ENCODE measurements around the gene C6orf15.

C6orf15 gene

GRCh38 chr6:31112478-31112877 is at the start of gene C6orf15:
Gene C6orf15 (minus strand): TSS chr6:31112575. CDS start chr6:31112555, 20 bp downstream.
- FAIRE-seq = no peak

DNA sequence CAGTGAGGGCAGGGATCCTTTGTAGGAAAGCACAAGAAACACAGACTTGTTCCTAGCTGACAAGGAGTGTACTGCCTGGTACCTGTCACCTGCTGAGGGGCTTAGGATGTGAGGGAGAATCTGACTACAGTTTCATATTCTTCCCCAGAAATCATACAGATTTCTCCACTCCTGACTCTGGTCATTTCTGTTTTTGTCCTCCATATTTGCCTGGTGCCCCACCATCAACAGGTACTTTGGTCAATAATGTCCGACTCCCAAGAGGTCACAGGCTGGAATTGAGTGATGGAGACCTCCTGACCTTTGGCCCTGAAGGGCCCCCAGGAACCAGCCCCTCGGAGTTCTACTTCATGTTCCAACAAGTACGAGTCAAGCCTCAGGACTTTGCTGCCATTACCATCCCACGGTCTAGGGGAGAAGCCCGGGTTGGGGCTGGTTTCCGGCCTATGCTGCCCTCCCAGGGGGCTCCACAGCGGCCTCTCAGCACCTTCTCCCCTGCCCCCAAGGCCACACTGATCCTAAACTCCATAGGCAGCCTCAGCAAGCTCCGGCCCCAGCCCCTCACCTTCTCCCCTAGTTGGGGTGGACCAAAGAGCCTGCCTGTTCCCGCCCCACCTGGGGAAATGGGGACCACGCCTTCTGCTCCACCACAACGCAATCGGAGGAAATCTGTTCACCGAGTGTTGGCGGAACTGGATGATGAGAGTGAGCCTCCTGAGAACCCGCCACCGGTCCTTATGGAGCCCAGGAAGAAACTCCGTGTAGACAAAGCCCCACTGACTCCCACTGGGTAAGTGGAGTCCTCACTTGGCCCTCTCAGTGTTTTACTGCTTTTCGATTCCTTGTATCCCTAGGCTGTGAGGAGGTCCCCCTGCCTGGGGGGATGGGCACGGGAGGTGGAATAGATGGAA is 49.1 kb upstream of the C6orf15 start:
- no peak for FAIRE-seq

GRCh38 chr6:31158863-31159855 is 46.8 kb upstream of the C6orf15 start:
- no peak for FAIRE-seq

DNA sequence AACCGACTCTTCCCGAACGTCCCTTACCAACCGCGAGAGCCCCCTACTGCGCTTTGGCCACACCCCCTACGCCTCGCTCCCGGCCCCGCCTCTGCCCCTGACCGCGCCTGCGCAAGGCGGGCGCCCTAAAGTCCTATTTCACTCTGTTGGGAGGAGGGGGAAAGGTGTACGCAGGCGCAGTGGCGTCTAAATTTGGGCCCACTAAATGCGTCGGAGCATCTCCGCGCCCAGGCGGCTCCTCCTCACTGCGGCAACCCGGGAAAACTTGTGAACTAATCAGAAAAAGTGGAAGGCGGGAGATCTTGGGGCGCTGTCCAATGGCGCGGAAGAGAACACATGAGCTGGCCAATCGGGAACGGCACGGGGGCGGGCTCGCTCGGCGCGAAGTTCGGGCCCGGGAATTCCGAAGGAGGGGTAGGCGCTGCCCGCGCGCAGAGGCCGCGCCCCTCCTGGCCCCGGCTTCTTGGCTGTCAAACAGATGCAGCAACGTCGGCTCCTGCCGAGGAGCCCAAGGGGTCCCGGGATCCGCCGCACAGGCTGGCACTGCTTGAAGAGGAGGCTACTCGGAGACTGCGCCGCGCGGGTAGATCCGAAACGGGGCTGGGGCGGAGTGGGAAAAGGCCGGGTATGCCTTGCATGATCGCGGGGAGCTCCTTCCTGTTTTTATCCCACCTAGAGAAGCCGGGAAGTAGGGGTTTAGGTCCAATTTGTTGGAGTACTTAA is 45.9 kb upstream of the C6orf15 start, which contains the start of gene TCF19:
Gene TCF19, plus strand, starts transcription at position 450 of the 723 bp plus-strand sequence. CDS start 881 bp downstream, outside the sequence.
- peak; percentile 98 for FAIRE-seq

- FAIRE-seq = no peak
Measured at GRCh38 chr6:31157513-31158139, 45.3 kb upstream of the C6orf15 start, which contains the start of gene CCHCR1. Gene CCHCR1 (minus strand): TSS chr6:31157802. CDS start chr6:31157600, 202 bp downstream.

- no peak for FAIRE-seq
Measured at GRCh38 chr6:31156641-31157040, 44.3 kb upstream of the C6orf15 start.

GRCh38 chr6:31154436-31154835 is 42.1 kb upstream of the C6orf15 start:
- FAIRE-seq = no peak

DNA sequence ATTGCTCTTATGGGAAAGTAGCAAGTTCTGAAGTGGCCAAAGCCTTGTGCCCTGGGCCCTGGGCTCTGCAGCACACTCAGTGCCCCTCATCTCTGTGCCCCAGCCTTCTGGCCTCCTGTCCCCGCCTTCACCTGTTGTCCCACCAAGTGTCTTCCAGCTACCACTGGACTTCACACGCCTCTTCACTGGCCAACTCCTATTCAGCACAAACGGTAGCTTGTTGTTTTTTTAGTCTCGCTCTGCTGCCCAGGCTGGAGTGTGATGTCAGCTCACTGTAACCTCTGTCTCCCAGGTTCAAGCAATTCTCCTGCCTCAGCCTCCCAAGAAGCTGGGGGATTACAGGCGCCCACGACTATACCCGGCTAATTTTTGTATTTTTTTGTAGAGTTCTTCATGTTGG is 40.4 kb upstream of the C6orf15 start:
- no peak for FAIRE-seq

DNA sequence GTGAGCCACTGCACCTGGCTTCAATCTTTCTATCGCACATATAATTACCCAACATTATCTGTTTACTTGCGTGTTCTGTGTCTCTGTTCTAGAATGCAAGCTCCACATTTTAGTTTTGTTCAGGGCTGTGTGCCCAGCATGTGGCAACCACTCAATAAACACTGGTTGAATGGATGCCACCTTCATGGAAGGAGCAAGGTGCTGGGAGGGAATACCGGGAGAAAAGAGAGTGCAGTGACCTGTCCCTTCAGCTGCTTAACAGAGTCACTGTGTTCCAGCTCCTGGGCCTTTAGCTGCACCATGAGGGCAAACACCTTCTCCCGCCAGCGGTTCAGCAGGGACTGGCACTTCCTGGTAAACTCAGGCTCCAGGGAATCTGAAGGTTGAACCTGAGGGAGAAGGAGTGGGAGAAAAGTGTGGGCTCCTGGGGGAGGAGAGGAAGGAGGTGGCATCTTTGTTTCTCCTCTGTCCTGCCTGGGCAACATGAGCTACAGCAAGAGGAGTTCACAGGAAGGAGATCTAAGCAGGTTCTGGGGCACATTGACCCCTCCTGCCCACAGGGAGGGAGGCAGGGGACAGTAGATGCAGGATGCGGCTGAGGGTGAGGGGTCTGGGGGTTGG is 37.6 kb upstream of the C6orf15 start:
- FAIRE-seq = no peak

GRCh38 chr6:31145386-31145785 is 33.0 kb upstream of the C6orf15 start:
- no peak for FAIRE-seq

DNA sequence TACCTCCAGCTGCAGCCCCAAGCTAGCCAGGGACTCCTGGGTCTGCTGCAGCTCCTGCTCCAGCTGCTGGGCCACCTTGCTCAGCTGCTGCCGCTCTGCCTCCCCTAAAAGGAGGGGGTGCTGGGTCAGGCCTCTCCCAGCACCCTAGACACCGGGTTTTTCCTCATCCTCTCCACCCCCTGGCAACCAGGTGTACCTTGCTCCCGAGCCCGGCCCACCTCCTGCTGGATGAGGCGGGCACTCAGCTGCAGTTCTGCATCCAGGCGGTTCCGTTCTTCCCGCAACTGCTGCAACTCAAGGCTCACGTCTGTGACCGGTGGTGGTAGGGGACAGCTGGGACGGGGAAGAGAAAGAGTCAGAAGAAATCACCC is 32.6 kb upstream of the C6orf15 start:
- FAIRE-seq = no peak

DNA sequence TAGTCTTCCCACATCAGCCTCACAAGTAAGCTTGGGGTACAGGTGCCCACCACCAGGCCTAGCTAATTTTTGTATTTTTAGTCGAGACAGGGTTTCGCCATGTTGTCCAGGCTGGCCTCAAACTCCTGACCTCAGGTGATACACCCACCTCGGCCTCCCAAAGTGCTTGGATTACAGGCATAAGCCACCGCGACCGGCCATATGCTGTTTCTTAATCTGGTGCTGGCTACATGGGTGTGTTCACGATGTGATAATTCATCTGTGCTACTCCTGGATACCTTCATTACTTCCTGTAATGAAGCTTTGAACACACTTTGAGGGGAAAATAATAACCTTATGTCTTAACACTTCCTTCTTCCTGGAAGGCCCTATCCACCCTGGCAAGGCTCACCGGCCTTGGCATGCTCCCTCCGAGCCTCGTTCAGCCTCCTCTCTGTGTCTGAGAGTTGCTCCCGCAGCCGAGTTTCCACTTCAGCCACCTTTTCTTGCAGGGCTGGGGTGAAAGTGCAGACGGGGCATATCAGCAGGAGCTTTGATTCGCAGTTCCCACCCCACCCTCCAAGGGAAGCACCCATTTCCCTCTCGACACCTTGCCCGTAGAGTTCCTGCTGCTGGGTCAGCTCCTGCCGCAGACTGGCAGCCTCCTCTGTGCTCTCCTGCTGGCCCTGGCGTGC is 32.1 kb upstream of the C6orf15 start:
- FAIRE-seq = no peak

DNA sequence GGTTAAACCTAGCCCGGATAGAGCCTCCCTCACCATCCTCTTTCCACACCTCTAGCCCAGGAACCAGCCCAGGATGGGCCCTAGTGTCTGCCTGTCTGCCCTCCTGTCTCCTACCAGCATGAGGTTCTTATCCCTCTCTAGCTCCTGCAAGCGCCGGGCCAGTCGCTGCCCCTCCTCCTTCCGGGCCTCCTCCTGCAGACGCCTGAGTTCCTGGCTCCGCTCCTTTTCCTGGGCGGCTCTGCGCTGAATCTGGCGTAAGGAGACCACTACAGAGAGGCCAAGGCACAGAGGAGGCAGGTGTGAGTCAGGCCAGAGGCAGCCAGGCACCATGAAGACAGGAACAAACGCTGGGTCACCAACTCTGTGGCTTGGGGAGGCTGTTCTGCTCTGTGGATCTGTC is 30.8 kb upstream of the C6orf15 start:
- FAIRE-seq = no peak

GRCh38 chr6:31142361-31142761 is 30.0 kb upstream of the C6orf15 start:
- no peak for FAIRE-seq

- no peak for FAIRE-seq
Measured at GRCh38 chr6:31140643-31141042, 28.3 kb upstream of the C6orf15 start.

DNA sequence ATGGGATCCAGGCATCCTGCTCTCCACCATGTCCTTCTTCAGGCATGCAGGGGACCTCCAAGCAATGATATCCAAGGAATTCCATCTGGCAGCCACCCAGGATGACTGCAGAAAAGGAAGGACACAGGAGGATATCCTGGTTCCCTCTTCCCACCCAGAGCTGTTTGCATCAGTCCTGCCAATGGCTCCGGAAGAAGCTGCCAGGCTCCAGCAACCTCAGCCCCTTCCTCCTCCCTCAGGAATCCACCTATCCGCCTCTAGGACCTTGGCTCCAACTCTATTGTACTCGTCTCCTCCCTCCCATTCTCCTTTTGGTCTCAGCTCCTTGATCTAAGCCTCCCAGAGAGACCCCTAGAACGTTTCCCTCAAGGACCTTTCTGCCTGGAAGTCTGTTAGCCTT is 27.2 kb upstream of the C6orf15 start:
- FAIRE-seq = no peak

DNA sequence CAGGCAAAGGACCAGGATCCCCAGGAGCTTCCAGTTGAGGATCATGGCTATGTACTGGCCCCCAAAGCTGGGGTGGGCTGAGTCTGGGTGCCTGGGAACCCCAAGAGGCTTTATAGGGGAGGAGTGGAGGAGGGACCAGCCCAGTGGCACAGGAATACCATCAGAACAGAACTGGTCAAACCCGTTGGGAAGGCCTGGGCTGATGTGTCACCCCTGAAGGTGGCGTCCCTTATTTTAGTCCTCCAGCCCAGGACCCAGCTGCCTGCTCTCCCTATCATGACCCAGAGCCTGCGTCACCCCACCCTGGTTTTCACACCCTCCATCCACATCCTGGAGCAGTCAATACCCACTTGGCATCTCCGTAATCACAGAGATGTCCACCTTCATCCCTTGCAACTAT is 26.6 kb upstream of the C6orf15 start, which contains the start of gene PSORS1C2:
Gene PSORS1C2, minus strand, starts transcription at position 85 of the 400 bp plus-strand sequence. Its CDS starts 40 bp downstream, at position 45.
- FAIRE-seq = no peak

GRCh38 chr6:31135710-31136109 is 23.3 kb upstream of the C6orf15 start:
- no peak for FAIRE-seq

DNA sequence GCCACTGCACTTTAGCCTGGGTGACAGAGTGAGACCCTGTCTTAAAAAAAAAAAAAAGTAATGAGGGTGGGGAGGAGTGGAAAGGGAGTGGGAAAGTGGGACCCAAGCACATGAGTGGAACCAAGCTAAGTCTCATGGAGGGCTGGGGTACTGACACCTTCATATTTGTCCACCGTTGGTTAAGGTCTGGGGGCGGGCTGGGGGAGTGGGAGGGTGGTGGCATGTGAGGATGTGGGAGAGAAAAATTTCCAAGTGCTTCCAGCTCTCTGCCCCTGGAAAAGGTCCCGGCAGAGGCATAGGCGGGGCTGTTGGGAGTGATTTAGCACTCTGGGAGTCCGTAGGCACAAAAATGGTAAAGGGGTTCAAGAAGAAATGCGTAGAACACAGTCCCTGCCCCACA is 20.4 kb upstream of the C6orf15 start:
- no peak for FAIRE-seq

GRCh38 chr6:31131595-31131994 is 19.2 kb upstream of the C6orf15 start:
- no peak for FAIRE-seq

GRCh38 chr6:31130751-31131150 is 18.4 kb upstream of the C6orf15 start:
- FAIRE-seq = no peak
